ENCODE data around the gene CLTCL1. TPM values are rescaled to one million over a fixed set of nuclear protein-coding genes. Genes with fewer than 3 reads are reported as not detected.

Gene CLTCL1
- total and polyA plus RNA-seq, 4 donors, result 2.6 to 9.2 (median 4.3) TPM

GRCh38 chr22:19134874-19135273, 156.6 kb downstream of the CLTCL1 start:
- H3K36me3 ChIP-seq (ENCODE audit: control insufficient read depth in 4 of 4, insufficient read depth in 4 of 4, low read length in 4 of 4), result peaks cover 13 to 68% (median 26%) of the 10 kb centered on the region in 4 donors
- no peaks in the 10 kb centered on the region for H3K4me1 ChIP-seq (ENCODE audit: control insufficient read depth in 5 of 5, insufficient read depth in 5 of 5, low read length in 5 of 5)
- no peak overlapping the region for H3K9ac ChIP-seq (ENCODE audit: insufficient read depth in 1 of 2, low read length in 2 of 2)
- no peak overlapping the region for H3K27ac ChIP-seq (ENCODE audit: low read depth in 1 of 2, low read length in 1 of 2)
- DNase-seq (no peak), ATAC-seq (ENCODE audit: insufficient read depth, low FRiP score) (no peak)
- H3K9me3 ChIP-seq (ENCODE audit: control insufficient read depth in 4 of 4, insufficient read depth in 3 of 4, low read length in 3 of 4), result no peaks in the 10 kb centered on the region
- no peak for TF ChIP-seq CTCF (IDR thresholded peaks at IDR 0.05; ENCODE audit: control extremely low read depth, extremely low read depth)
- no peaks in the 10 kb centered on the region for H3K27me3 ChIP-seq (ENCODE audit: control insufficient read depth in 3 of 3, insufficient read depth in 3 of 3, low read length in 2 of 3)
- WGBS, 2 donors, result 91 to 93% methylated on average over 18 of the region's 18 CpGs
- no peak overlapping the region for H3K4me3 ChIP-seq

GRCh38 chr22:19134176-19134831, 157.2 kb downstream of the CLTCL1 start:
- no peak for TF ChIP-seq CTCF (IDR thresholded peaks at IDR 0.05; ENCODE audit: control extremely low read depth, extremely low read depth)
- Histone ChIP-seq H3K4me3 (no peak overlapping the region), H3K27me3 (ENCODE audit: control insufficient read depth in 3 of 3, insufficient read depth in 3 of 3, low read length in 2 of 3) (no peaks in the 10 kb centered on the region), H3K36me3 (ENCODE audit: control insufficient read depth in 4 of 4, insufficient read depth in 4 of 4, low read length in 4 of 4) (peaks cover 12 to 62% (median 23%) of the 10 kb centered on the region in 4 donors), H3K4me1 (ENCODE audit: control insufficient read depth in 5 of 5, insufficient read depth in 5 of 5, low read length in 5 of 5) (no peaks in the 10 kb centered on the region), H3K9me3 (ENCODE audit: control insufficient read depth in 4 of 4, insufficient read depth in 3 of 4, low read length in 3 of 4) (no peaks in the 10 kb centered on the region), H3K9ac (ENCODE audit: insufficient read depth in 1 of 2, low read length in 2 of 2) (no peak overlapping the region), H3K27ac (ENCODE audit: low read depth in 1 of 2, low read length in 1 of 2) (no peak overlapping the region)
- 95 to 97% methylated on average over 21 of the region's 21 CpGs for WGBS, 2 donors
- DNase-seq, result no peak
- no peak for ATAC-seq (ENCODE audit: insufficient read depth, low FRiP score)

- WGBS, 2 donors, result 96 to 97% methylated on average over 13 of the region's 13 CpGs
- Histone ChIP-seq H3K4me1 (ENCODE audit: control insufficient read depth in 5 of 5, insufficient read depth in 5 of 5, low read length in 5 of 5) (no peaks in the 10 kb centered on the region), H3K9ac (ENCODE audit: insufficient read depth in 1 of 2, low read length in 2 of 2) (no peak overlapping the region), H3K27me3 (ENCODE audit: control insufficient read depth in 3 of 3, insufficient read depth in 3 of 3, low read length in 2 of 3) (no peaks in the 10 kb centered on the region), H3K27ac (ENCODE audit: low read depth in 1 of 2, low read length in 1 of 2) (no peak overlapping the region), H3K36me3 (ENCODE audit: control insufficient read depth in 4 of 4, insufficient read depth in 4 of 4, low read length in 4 of 4) (peaks cover 10 to 55% (median 20%) of the 10 kb centered on the region in 4 donors), H3K4me3 (no peak overlapping the region), H3K9me3 (ENCODE audit: control insufficient read depth in 4 of 4, insufficient read depth in 3 of 4, low read length in 3 of 4) (no peaks in the 10 kb centered on the region)
- DNase-seq (no peak), ATAC-seq (ENCODE audit: insufficient read depth, low FRiP score) (no peak)
- TF ChIP-seq CTCF (IDR thresholded peaks at IDR 0.05; ENCODE audit: control extremely low read depth, extremely low read depth), result no peak
Observed at GRCh38 chr22:19133561-19133960, 158.0 kb downstream of the CLTCL1 start.
